Measurements from ENCODE around the gene FAM111B.
"Not testable (repeated sequence)": the region's sequence is repeated elsewhere in the genome, so short reads cannot be mapped to it uniquely, and the experiment has no call there.

FAM111B gene

DNA sequence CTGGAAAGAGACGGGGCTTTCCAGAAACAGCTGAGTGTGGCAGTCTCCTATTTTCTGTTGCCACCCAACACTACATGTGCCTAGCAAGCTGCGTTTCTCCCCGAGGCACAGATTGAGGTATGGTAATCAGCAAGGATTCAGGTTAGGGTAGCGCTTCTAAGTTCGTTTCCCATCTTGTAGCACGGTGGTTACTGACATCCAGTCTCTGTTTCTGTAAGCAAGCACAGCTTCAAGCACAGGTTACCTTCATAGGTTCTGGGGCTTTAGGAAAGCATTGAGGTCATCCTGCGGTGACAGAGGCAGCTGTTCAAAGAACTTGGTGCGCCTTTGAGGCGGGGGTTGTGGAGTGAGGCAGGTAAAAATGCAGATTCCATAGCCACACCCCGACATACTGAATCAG, 684 bp downstream of the FAM111B start:
- peak; percentile 49 for DNase-seq

- no peak for DNase-seq
These were observed 5.5 kb downstream of the FAM111B start for GRCh38 chr11:59112494-59112893.

- DNase-seq, result no peak
These were observed 7.3 kb downstream of the FAM111B start for GRCh38 chr11:59114344-59114743.

GRCh38 chr11:59115553-59115952, 8.5 kb downstream of the FAM111B start:
- DNase-seq, result no peak

DNA sequence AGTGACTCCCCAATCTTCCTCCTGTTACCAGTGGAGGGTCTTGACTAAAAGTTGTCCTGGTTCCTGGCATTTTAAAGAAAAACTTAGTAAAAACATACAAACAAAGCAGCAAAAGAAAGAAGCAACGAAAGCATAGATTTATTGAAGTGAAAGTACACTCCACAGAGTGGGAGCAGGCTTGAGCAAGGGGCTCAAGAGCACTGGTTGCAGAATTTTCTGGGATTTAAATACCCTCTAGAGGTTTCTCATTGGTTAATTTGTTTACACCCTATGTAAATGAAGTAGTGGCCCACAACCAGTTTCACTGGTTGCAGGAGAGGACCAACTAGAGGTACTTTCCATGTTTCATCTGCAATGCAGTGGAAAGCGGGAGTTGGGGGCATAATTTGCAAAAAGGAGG, 10.7 kb downstream of the FAM111B start:
- no peak for DNase-seq

DNA sequence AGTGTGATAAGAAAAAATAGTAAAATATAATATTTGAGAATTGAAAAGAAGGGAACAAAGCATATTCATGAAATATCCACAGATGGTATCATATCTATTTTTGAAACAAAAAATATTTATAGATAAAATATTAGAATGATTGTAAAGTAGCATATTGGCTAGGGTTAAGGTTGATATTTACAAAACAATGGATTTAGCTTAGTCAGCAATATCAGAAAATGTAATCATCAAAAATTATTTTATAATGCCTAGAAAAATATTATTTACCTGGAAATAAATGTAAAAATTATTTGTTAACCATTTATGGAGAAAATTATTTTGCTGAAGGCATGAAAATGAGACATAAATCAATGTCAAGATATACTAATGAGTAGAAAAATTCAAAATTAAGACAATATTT, 12.8 kb downstream of the FAM111B start:
- DNase-seq, result no peak

DNA sequence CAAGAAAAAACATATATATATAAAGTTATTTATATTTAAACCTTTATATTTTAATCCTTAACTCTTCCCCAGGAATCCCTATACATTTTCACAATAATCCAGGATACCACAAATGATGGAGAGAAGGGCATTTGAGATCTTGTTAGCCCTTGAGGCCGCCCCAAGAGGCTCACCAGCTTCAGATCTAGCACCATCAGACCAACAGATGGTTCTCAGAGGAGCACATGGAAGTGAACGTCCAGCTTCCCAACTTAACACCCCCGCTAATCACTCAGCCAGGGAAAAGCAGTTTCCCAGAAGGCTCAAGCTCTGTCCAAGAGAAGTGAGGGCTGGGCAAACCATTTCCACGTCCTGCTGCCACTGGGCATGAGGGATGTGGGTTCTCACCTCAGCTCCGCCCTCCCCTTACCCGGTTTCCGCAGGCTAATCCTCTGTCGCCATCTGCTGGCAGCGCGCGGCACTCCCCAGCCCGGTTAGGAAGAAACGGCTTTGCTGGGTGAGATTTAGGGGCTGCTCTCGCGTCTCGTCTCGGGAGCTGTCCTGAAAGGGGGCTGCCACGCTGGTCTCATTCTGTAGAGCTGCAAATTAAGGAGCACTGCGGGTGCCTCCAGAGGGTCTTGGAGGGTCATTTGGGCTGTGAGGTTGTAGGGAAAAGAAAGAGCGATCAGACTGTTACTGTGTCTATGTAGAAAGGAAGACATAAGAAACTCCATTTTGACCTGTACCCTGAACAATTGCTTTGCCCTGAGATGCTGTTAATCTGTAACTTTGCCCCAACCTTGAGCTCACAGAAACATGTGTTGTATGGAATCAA, 28.8 kb downstream of the FAM111B start:
- peak; percentile 90 for DNase-seq

GRCh38 chr11:59136551-59136950, 29.5 kb downstream of the FAM111B start:
- DNase-seq, result not testable (repeated sequence)

DNA sequence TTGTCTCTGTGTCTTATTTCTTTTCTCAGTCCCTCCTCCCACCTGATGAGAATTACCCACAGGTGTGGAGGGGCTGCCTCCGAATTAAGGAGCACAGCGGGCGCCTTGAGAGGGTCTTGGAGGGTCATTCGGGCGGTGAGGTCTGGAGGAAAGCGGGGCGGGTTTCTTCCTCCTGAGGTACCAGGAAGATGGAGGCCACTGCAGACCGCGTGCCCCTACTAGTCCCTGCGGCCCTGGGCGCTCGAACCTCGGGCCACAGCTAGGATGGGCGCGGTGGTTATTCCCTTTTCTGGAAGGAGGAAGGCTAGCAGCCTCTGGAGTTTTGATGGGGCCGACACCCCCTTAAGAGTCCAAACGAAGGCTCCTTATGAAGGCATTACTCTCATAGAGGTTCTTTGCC, 30.2 kb downstream of the FAM111B start:
- DNase-seq, result no peak

- no peak for DNase-seq
These were observed 31.6 kb downstream of the FAM111B start for GRCh38 chr11:59138643-59139042.

GRCh38 chr11:59141191-59141590, 34.2 kb downstream of the FAM111B start:
- no peak for DNase-seq

- DNase-seq, result no peak
These were observed 34.8 kb downstream of the FAM111B start for GRCh38 chr11:59141673-59142460.

- DNase-seq, result peak; percentile 95
These were observed 35.8 kb downstream of the FAM111B start, which contains the start of gene FAM111A for GRCh38 chr11:59142530-59143507. TSS of gene FAM111A (plus strand) at chr11:59142856. CDS start at chr11:59148873, 6,017 bp downstream.

- no peak for DNase-seq
These were observed 37.1 kb downstream of the FAM111B start for GRCh38 chr11:59144096-59144495.

DNA sequence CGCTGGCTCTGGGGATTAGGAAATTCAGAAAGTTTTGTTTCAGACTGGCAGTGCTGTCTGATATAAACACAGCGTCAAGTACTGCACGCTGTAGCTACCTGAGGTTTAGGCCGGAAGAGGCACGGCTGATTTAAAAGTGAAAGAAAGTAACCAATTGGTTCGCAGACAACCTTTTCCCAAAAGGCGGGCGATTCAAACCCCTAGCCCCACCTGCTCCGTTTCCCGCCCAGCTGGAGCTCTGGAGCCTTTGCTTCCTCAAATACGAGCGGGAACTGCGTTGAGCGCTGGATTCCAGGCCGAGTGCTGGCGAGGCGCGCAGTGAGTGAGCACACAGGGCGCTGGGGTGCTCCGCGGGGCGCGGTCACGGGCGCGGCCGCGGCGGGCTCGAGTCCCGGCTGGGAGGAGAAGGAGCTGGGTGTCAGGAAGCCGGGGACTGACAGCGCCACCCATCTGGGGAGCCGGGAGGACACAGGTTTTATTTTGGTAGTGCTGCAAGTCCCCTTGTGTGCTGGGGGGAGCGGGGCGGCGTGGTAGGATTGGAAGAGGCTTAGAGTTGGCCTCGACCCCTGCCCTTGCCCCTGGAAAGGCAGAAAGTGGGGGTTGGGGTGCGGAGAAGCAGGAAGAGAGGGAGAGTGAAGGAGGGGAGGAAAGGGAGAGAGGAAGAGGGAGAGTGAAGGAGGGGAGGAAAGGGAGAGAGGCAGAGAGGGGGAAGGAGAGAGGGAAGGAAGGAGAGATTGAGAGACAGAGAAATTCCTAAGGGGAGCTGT, 37.7 kb downstream of the FAM111B start:
- peak; percentile 83 for DNase-seq

DNA sequence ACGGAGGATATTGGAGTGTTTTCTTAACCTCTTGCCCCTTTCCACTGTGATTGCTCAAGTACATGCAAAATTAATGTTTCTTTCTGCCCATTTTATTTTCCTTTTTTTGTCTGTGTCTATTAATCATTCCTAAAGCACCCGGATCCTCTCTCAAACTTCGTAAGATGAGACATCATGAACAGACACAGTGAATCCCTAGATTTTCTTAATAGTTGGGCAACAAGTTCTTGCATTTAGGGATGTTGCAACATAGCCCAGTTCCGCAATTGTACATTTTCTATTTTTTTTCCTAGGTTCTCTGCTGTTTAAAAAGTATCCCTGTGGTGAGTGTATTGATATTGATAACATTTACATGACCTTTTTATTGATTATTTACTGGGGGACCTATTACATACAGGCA, 38.5 kb downstream of the FAM111B start:
- DNase-seq, result no peak

- DNase-seq, result no peak
These were observed 44.7 kb downstream of the FAM111B start for GRCh38 chr11:59151761-59152160.

- DNase-seq, result no peak
These were observed 45.4 kb downstream of the FAM111B start for GRCh38 chr11:59152312-59152951.

DNA sequence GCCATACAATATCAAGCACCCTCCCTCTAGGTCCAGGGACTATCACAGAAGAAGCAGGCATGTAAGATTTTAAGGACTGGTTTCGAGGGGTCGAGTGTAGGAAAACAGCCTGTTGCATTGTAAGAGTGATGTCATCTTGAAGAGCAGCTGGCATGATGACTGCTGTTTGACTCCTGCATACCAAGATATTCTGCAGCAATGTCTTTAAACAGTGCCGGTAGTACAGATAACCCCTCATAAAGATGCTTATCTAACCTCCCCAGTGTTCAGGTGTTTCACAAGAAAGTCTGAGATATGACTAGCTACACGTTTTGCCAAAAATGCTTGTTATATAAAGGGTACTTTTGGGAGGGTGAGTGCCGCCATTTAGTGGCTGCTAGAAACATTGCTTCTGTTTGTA, 47.6 kb downstream of the FAM111B start:
- peak; percentile 63 for DNase-seq

- no peak for DNase-seq
These were observed 50.4 kb downstream of the FAM111B start for GRCh38 chr11:59157433-59157832.

Measured in islet precursor cell (in vitro differentiated cells).